Keratinocyte (primary cell): ENCODE measurements around the gene GASK1A.

Experiments used
- EZH2 ChIP-seq: IDR thresholded peaks from one replicate; pipeline ENCODE4 v1.6.1; 2012; ENCODE audit warnings: inconsistent platforms, mild to moderate bottlenecking, low read length, moderate library complexity
- TF ChIP-seq, protein P1 (sequence below), 3 experiments: IDR thresholded peaks in 1 of 3; conservative IDR thresholded peaks in 1 of 3; optimal IDR thresholded peaks in 1 of 3; 2 replicates in 2 of 3; 3 replicates in 1 of 3; pipeline versions ENCODE3 to v1.5.1; 2011; ENCODE audit warnings: low read length in 3 of 3, mild to moderate bottlenecking in 3 of 3, moderate library complexity in 2 of 3, control low read depth in 1 of 3, inconsistent platforms in 1 of 3; ENCODE audit not compliant: insufficient read depth in 2 of 3; ENCODE audit errors: extremely low read depth in 1 of 3

- TF ChIP-seq, protein P1, sequence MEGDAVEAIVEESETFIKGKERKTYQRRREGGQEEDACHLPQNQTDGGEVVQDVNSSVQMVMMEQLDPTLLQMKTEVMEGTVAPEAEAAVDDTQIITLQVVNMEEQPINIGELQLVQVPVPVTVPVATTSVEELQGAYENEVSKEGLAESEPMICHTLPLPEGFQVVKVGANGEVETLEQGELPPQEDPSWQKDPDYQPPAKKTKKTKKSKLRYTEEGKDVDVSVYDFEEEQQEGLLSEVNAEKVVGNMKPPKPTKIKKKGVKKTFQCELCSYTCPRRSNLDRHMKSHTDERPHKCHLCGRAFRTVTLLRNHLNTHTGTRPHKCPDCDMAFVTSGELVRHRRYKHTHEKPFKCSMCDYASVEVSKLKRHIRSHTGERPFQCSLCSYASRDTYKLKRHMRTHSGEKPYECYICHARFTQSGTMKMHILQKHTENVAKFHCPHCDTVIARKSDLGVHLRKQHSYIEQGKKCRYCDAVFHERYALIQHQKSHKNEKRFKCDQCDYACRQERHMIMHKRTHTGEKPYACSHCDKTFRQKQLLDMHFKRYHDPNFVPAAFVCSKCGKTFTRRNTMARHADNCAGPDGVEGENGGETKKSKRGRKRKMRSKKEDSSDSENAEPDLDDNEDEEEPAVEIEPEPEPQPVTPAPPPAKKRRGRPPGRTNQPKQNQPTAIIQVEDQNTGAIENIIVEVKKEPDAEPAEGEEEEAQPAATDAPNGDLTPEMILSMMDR (optimal IDR thresholded peaks at IDR 0.05 in 1 of 3, IDR thresholded peaks at IDR 0.05 in 1 of 3, conservative IDR thresholded peaks at IDR 0.05 in 1 of 3; ENCODE audit: extremely low read depth in 1 of 3, insufficient read depth in 2 of 3, low read length in 3 of 3), result no peak
- TF ChIP-seq EZH2, result no peak
Observed at GRCh38 chr3:42999632-43000031, 20.5 kb downstream of the GASK1A start.
